Measurements from ENCODE around the gene TRUB1. TPM values are rescaled to one million over a fixed set of nuclear protein-coding genes. Genes with fewer than 3 reads are reported as not detected.

TRUB1 gene
- total RNA-seq, 6 experiments from 2014 or later = 6.7 to 12.5 (median 8.7) TPM

DNA sequence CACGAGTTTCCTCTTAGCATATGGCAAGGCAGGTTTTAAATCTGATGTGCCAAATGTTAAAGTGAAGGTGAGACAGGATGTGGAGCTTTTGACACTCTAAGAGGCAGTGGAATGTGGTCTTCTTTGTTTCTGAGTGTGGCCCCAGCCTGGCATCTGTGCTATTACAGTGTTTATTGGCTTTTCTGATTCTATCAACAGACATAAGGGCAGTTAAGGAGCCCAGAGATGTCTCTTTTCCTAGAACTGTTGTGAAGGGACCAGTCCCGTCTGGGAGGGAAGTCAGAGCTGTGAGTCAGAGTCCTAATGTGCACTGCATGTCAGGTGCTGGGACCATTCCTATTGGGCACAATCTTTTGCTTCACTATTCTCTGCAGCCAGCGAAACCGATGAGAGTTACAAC lies 32.5 kb downstream of the TRUB1 start:
- no peak overlapping the region for H3K4me3 ChIP-seq
- no peak for ATAC-seq
- no peaks in the 10 kb centered on the region for H3K27me3 ChIP-seq
- H3K36me3 ChIP-seq = no peaks in the 10 kb centered on the region
- intact Hi-C loops (cut with DNase I) = no loop called here
- no peaks in the 10 kb centered on the region for H3K9me3 ChIP-seq
- H3K27ac ChIP-seq = no peak overlapping the region
- WGBS (ENCODE audit: insufficient coverage, low coverage, low lambda C conversion rate, missing lambda C conversion rate) = 85% methylated on average over 4 of the region's 4 CpGs
- no peak for DNase-seq
- no peak for TF ChIP-seq POLR2A (IDR thresholded peaks at IDR 0.05)
- TF ChIP-seq, protein P1, sequence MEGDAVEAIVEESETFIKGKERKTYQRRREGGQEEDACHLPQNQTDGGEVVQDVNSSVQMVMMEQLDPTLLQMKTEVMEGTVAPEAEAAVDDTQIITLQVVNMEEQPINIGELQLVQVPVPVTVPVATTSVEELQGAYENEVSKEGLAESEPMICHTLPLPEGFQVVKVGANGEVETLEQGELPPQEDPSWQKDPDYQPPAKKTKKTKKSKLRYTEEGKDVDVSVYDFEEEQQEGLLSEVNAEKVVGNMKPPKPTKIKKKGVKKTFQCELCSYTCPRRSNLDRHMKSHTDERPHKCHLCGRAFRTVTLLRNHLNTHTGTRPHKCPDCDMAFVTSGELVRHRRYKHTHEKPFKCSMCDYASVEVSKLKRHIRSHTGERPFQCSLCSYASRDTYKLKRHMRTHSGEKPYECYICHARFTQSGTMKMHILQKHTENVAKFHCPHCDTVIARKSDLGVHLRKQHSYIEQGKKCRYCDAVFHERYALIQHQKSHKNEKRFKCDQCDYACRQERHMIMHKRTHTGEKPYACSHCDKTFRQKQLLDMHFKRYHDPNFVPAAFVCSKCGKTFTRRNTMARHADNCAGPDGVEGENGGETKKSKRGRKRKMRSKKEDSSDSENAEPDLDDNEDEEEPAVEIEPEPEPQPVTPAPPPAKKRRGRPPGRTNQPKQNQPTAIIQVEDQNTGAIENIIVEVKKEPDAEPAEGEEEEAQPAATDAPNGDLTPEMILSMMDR (IDR thresholded peaks at IDR 0.05) = no peak
- H3K4me1 ChIP-seq = no peaks in the 10 kb centered on the region

DNA sequence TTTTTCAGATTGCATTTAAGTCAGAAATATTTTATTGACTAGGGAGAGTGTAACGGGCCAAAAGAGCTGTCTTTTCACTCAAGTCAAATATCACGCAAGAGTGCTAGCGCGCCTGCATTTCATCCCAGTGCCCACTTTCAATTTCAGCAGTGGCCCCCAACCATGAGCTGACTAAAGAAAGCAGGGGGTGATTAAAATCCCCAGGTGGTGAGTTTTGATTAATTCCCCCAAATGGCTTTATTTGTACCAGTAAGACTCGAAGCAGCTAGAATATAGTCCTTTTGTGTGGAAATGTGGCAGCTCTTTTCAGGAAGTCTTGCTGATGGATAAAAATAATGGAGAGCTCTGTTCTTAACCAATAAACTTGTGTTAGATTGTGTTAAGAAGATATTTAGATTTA lies 35.3 kb downstream of the TRUB1 start:
- intact Hi-C loops (cut with DNase I) = no loop called here
- ATAC-seq (no peak), DNase-seq (no peak)
- no peaks in the 10 kb centered on the region for H3K9me3 ChIP-seq
- no peak overlapping the region for H3K27ac ChIP-seq
- H3K4me1 ChIP-seq = no peaks in the 10 kb centered on the region
- 87% methylated on average over 5 of the region's 5 CpGs for WGBS (ENCODE audit: insufficient coverage, low coverage, low lambda C conversion rate, missing lambda C conversion rate)
- no peak overlapping the region for H3K4me3 ChIP-seq
- no peak for TF ChIP-seq POLR2A (IDR thresholded peaks at IDR 0.05)
- TF ChIP-seq, protein P1 (IDR thresholded peaks at IDR 0.05) = no peak
- no peaks in the 10 kb centered on the region for H3K27me3 ChIP-seq
- no peaks in the 10 kb centered on the region for H3K36me3 ChIP-seq

GRCh38 chr10:114973997-114974396 lies 36.0 kb downstream of the TRUB1 start:
- intact Hi-C loops (cut with DNase I) = no loop called here
- Histone ChIP-seq H3K4me1 (no peaks in the 10 kb centered on the region), H3K4me3 (no peak overlapping the region), H3K9me3 (no peaks in the 10 kb centered on the region), H3K27ac (no peak overlapping the region), H3K27me3 (no peaks in the 10 kb centered on the region), H3K36me3 (no peaks in the 10 kb centered on the region)
- no peak for TF ChIP-seq POLR2A (IDR thresholded peaks at IDR 0.05)
- TF ChIP-seq, protein P1 (IDR thresholded peaks at IDR 0.05) = no peak
- ATAC-seq (no peak), DNase-seq (no peak)

DNA sequence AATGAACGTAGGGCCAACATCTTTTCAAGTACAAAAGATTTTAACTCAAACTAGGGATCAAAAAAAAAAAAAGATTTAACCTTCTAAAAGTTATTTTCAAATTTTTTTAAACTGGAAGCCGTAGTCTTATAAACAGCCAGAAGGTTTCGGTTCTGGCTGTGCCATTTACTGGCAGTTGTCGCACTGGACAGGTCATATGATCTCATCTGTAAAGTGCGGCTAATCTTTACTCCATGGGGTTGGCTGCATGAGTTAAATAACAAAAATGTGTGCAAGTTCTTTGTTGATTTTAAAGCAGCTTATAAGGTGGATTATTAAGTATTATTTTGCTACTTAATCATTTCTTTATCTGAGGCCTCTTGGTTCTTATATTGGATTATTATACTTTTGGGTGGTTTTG lies 36.6 kb downstream of the TRUB1 start:
- H3K36me3 ChIP-seq = no peaks in the 10 kb centered on the region
- H3K27me3 ChIP-seq = no peaks in the 10 kb centered on the region
- no peak overlapping the region for H3K27ac ChIP-seq
- TF ChIP-seq, protein P1 (IDR thresholded peaks at IDR 0.05) = no peak
- TF ChIP-seq POLR2A (IDR thresholded peaks at IDR 0.05) = no peak
- DNase-seq (no peak), ATAC-seq (no peak)
- H3K4me1 ChIP-seq = no peaks in the 10 kb centered on the region
- intact Hi-C loops (cut with DNase I) = no loop called here
- H3K4me3 ChIP-seq = no peak overlapping the region
- no peaks in the 10 kb centered on the region for H3K9me3 ChIP-seq
- 90% methylated on average over 5 of the region's 5 CpGs for WGBS (ENCODE audit: insufficient coverage, low coverage, low lambda C conversion rate, missing lambda C conversion rate)

- Histone ChIP-seq H3K4me3 (no peak overlapping the region), H3K27ac (no peak overlapping the region), H3K27me3 (no peaks in the 10 kb centered on the region), H3K9me3 (no peaks in the 10 kb centered on the region), H3K36me3 (no peaks in the 10 kb centered on the region), H3K4me1 (no peaks in the 10 kb centered on the region)
- intact Hi-C loops (cut with DNase I) = no loop called here
- DNase-seq (no peak), ATAC-seq (no peak)
- TF ChIP-seq, protein P1 (IDR thresholded peaks at IDR 0.05) = no peak
- no peak for TF ChIP-seq POLR2A (IDR thresholded peaks at IDR 0.05)
- WGBS (ENCODE audit: insufficient coverage, low coverage, low lambda C conversion rate, missing lambda C conversion rate) = 88% methylated on average over 3 of the region's 3 CpGs
These were observed 37.1 kb downstream of the TRUB1 start for GRCh38 chr10:114975091-114975490.
